Measurements from ENCODE around the gene MTOR.

- no peak for TF ChIP-seq EZH2 (IDR thresholded peaks at IDR 0.05; ENCODE audit: insufficient read depth, poor library complexity, severe bottlenecking)
- no peak for TF ChIP-seq EZH2phosphoT487 (IDR thresholded peaks at IDR 0.05; ENCODE audit: insufficient read depth, low read depth)
Measured at GRCh38 chr1:11211925-11212587, 50.3 kb downstream of the MTOR start.
